Fibroblast of lung (primary cell): ENCODE data around the gene KIAA0930. TPM values are rescaled to one million over a fixed set of nuclear protein-coding genes. Genes with fewer than 3 reads are reported as not detected.

ENCODE experiments used
- DNase-seq, 2 donors: peaks; one replicate each; pipeline versions ENCODE4 v3.0.0 to v3.0.0-alpha.2; 2010; ENCODE audit warnings: low read depth in 2 of 2
- H2AFZ ChIP-seq: 2 replicates; pipeline ENCODE4 v1.5.1; 2012; ENCODE audit warnings: low read length, control low read depth, inconsistent platforms
- H3K27ac ChIP-seq: 2 replicates; pipeline ENCODE4 v1.5.1; 2011; ENCODE audit warnings: low read length, control low read depth; ENCODE audit not compliant: insufficient read depth
- H3K27me3 ChIP-seq: 2 replicates; pipeline ENCODE4 v1.5.1; 2011; ENCODE audit warnings: mild to moderate bottlenecking, low read length; ENCODE audit not compliant: control insufficient read depth, insufficient read depth
- H3K36me3 ChIP-seq: 2 replicates; pipeline ENCODE4 v1.5.1; 2011; ENCODE audit warnings: low read length; ENCODE audit not compliant: control insufficient read depth, insufficient read depth
- H3K4me1 ChIP-seq: 2 replicates; pipeline ENCODE4 v1.5.1; 2011; ENCODE audit warnings: low read length; ENCODE audit not compliant: control insufficient read depth, insufficient read depth; ENCODE audit errors: extremely low read depth
- H3K4me2 ChIP-seq: 2 replicates; pipeline ENCODE4 v1.5.1; 2011; ENCODE audit warnings: low read length, control low read depth; ENCODE audit not compliant: insufficient read depth; ENCODE audit errors: extremely low read depth
- H3K4me3 ChIP-seq, 4 experiments: fragments of 200-600 bp in 1 of 4; sonication (generic) in 1 of 4; replicated peaks in 1 of 4; 2 replicates each; pipeline ENCODE4 v1.5.1; 2011 to 2016; ENCODE audit warnings: low read length in 4 of 4, low read depth in 3 of 4, mild to moderate bottlenecking in 3 of 4, control low read depth in 2 of 4, inconsistent platforms in 1 of 4, mixed read lengths in 1 of 4; ENCODE audit not compliant: insufficient read depth in 1 of 4; ENCODE audit errors: control extremely low read depth in 1 of 4
- H3K79me2 ChIP-seq: 2 replicates; pipeline ENCODE4 v1.5.1; 2012; ENCODE audit warnings: mild to moderate bottlenecking, low read length, inconsistent platforms; ENCODE audit not compliant: control insufficient read depth, insufficient read depth
- H3K9ac ChIP-seq: 2 replicates; pipeline ENCODE4 v1.5.1; 2011; ENCODE audit warnings: mild to moderate bottlenecking, low read length, control low read depth; ENCODE audit not compliant: insufficient read depth
- H3K9me3 ChIP-seq: 2 replicates; pipeline ENCODE4 v1.5.1; 2012; ENCODE audit warnings: low read depth, low read length; ENCODE audit not compliant: control insufficient read depth, insufficient read depth
- H4K20me1 ChIP-seq: 2 replicates; pipeline ENCODE4 v1.5.1; 2011; ENCODE audit warnings: low read length; ENCODE audit not compliant: control insufficient read depth, insufficient read depth; ENCODE audit errors: extremely low read depth
- CTCF ChIP-seq, 2 donors: IDR thresholded peaks in 1 of 2; conservative IDR thresholded peaks in 1 of 2; 1 replicate in 1 of 2; 2 replicates in 1 of 2; pipeline ENCODE4 v1.5.1; 2011 to 2012; ENCODE audit warnings: low read length in 2 of 2, control low read depth in 1 of 2, inconsistent platforms in 1 of 2, low read depth in 1 of 2, mild to moderate bottlenecking in 1 of 2
- EZH2 ChIP-seq: IDR thresholded peaks from 2 replicates; pipeline ENCODE4 v1.5.1; 2012; ENCODE audit warnings: low read length, control low read depth, mild to moderate bottlenecking; ENCODE audit errors: missing control alignments
- polyA plus RNA-seq, 2 donors: library from polyadenylated mRNA; depleted of rRNA in 1 of 2; stranded (reverse) in 1 of 2; unstranded in 1 of 2; fragments of >200 nt; gene quantifications; 2 replicates each; pipeline ENCODE4 v1.2.1, GENCODE V29; 2011 to 2012; ENCODE audit warnings: missing spikeins in 1 of 2
- total RNA-seq: library from RNA; depleted of rRNA; stranded (reverse); fragments of >200 nt; gene quantifications from 2 replicates; pipeline ENCODE4 v1.2.1, GENCODE V29; 2014

The KIAA0930 gene
- total and polyA plus RNA-seq, 2 donors (not counting 1 experiment from before 2014, with no cell fraction given) = 28.2 to 30.9 TPM

GRCh38 chr22:45210991-45211390 lies 29.7 kb downstream of the KIAA0930 start:
- H3K27me3 ChIP-seq = no peaks in the 10 kb centered on the region
- peak overlapping the region; percentile 71 for H3K27ac ChIP-seq
- peaks cover 2% of the 10 kb centered on the region for H3K36me3 ChIP-seq
- H3K4me1 ChIP-seq = peaks cover 21% of the 10 kb centered on the region
- DNase-seq = no peak
- H3K9ac ChIP-seq = no peak overlapping the region
- peak overlapping the region in 1 of 4 experiments; percentile 57 for H3K4me3 ChIP-seq
- H3K4me2 ChIP-seq = no peak overlapping the region
- H3K79me2 ChIP-seq = no peaks in the 10 kb centered on the region
- TF ChIP-seq EZH2 (no peak), CTCF (conservative IDR thresholded peaks at IDR 0.05 in 1 of 2, IDR thresholded peaks at IDR 0.05 in 1 of 2; ENCODE audit: low read depth in 1 of 2, low read length in 2 of 2) (no peak)
- no peaks in the 10 kb centered on the region for H4K20me1 ChIP-seq
- H2AFZ ChIP-seq = no peak overlapping the region
- no peaks in the 10 kb centered on the region for H3K9me3 ChIP-seq

GRCh38 chr22:45210577-45210976 lies 30.1 kb downstream of the KIAA0930 start:
- no peaks in the 10 kb centered on the region for H4K20me1 ChIP-seq
- H3K4me1 ChIP-seq = peaks cover 20% of the 10 kb centered on the region
- H2AFZ ChIP-seq = no peak overlapping the region
- no peak overlapping the region for H3K9ac ChIP-seq
- no peaks in the 10 kb centered on the region for H3K27me3 ChIP-seq
- H3K27ac ChIP-seq = peak overlapping the region; percentile 24
- H3K36me3 ChIP-seq = peaks cover 2% of the 10 kb centered on the region
- H3K9me3 ChIP-seq = no peaks in the 10 kb centered on the region
- H3K4me3 ChIP-seq = peak overlapping the region in 1 of 4 experiments; percentile 57
- TF ChIP-seq CTCF (conservative IDR thresholded peaks at IDR 0.05 in 1 of 2, IDR thresholded peaks at IDR 0.05 in 1 of 2; ENCODE audit: low read depth in 1 of 2, low read length in 2 of 2) (no peak), EZH2 (no peak)
- H3K4me2 ChIP-seq = no peak overlapping the region
- no peak for DNase-seq
- H3K79me2 ChIP-seq = no peaks in the 10 kb centered on the region

GRCh38 chr22:45210174-45210573 lies 30.5 kb downstream of the KIAA0930 start:
- no peak for DNase-seq
- no peak for TF ChIP-seq EZH2
- TF ChIP-seq CTCF (conservative IDR thresholded peaks at IDR 0.05 in 1 of 2, IDR thresholded peaks at IDR 0.05 in 1 of 2; ENCODE audit: low read depth in 1 of 2, low read length in 2 of 2) = no peak
- Histone ChIP-seq H3K27me3 (no peaks in the 10 kb centered on the region), H3K27ac (no peak overlapping the region), H3K9ac (no peak overlapping the region), H2AFZ (no peak overlapping the region), H3K79me2 (no peaks in the 10 kb centered on the region), H3K9me3 (no peaks in the 10 kb centered on the region), H3K4me2 (no peak overlapping the region), H3K4me1 (peaks cover 20% of the 10 kb centered on the region), H3K4me3 (no peak overlapping the region), H4K20me1 (no peaks in the 10 kb centered on the region), H3K36me3 (peaks cover 2% of the 10 kb centered on the region)
